ENCODE measurements around the gene OR3A2. TPM values are rescaled to one million over a fixed set of nuclear protein-coding genes. Genes with fewer than 3 reads are reported as not detected.
"Not testable (repeated sequence)": the region's sequence is repeated elsewhere in the genome, so short reads cannot be mapped to it uniquely, and the experiment has no call there.

Gene OR3A2
- total and polyA plus RNA-seq, 8 donors, result not detected

GRCh38 chr17:3415610-3416009 lies 29.5 kb upstream of the OR3A2 start:
- no peak for TF ChIP-seq EP300 (IDR thresholded peaks at IDR 0.05)
- no peak for TF ChIP-seq POLR2A (IDR thresholded peaks at IDR 0.05)
- no peak for TF ChIP-seq CTCF (IDR thresholded peaks at IDR 0.05)
- no peak for TF ChIP-seq POLR2AphosphoS5 (IDR thresholded peaks at IDR 0.05)
- H3K27me3 ChIP-seq, result no peaks in the 10 kb centered on the region
- no peak overlapping the region for H3K4me3 ChIP-seq
- intact Hi-C loops (cut with DNase I; ENCODE audit: low total_unique reads), result no loop called here
- H3K27ac ChIP-seq, result no peak overlapping the region
- no peaks in the 10 kb centered on the region for H3K9me3 ChIP-seq
- 75 to 86% (median 81%) methylated on average over 5 of the region's 5 CpGs for WGBS, 5 donors
- DNase-seq, result no peak
- no peaks in the 10 kb centered on the region for H3K4me1 ChIP-seq
- H3K36me3 ChIP-seq, result no peaks in the 10 kb centered on the region

- intact Hi-C loops (cut with DNase I; ENCODE audit: low total_unique reads); H3K4me1 ChIP-seq; H3K27me3 ChIP-seq; H3K4me3 ChIP-seq; H3K27ac ChIP-seq; DNase-seq; H3K36me3 ChIP-seq: not testable (repeated sequence)
- peaks cover 0 to 17% (median 13%) of the 10 kb centered on the region in 4 donors for H3K9me3 ChIP-seq
- WGBS, 5 donors, result 73 to 100% methylated on average over 1 to 4 of the region's 16 CpGs; no CpG with 5 or more reads in 3 of the 5 donors
Observed at GRCh38 chr17:3412216-3412615, 26.1 kb upstream of the OR3A2 start.

GRCh38 chr17:3411070-3411469 lies 25.0 kb upstream of the OR3A2 start, which contains the start of gene OR3A3:
Gene OR3A3 (plus strand): TSS chr17:3411370.
- TF ChIP-seq EP300 (IDR thresholded peaks at IDR 0.05) (no peak), POLR2AphosphoS5 (IDR thresholded peaks at IDR 0.05) (no peak), CTCF (IDR thresholded peaks at IDR 0.05) (no peak), POLR2A (IDR thresholded peaks at IDR 0.05) (no peak)
- Histone ChIP-seq H3K27ac (no peak within 1 kb of the TSS), H3K36me3 (no peaks in the 10 kb centered on the region), H3K4me1 (no peaks in the 10 kb centered on the region), H3K27me3 (no peaks in the 10 kb centered on the region), H3K9me3 (peaks cover 0 to 27% (median 18%) of the 10 kb centered on the region in 4 donors), H3K4me3 (no peak within 1 kb of the TSS)
- intact Hi-C loops (cut with DNase I; ENCODE audit: low total_unique reads), result no loop called here
- DNase-seq, result no peak
- 77 to 92% (median 80%) methylated on average over 3 of the region's 3 CpGs for WGBS, 5 donors

- H3K4me3 ChIP-seq; H3K27me3 ChIP-seq; intact Hi-C loops (cut with DNase I; ENCODE audit: low total_unique reads); H3K27ac ChIP-seq; H3K4me1 ChIP-seq; DNase-seq; H3K36me3 ChIP-seq: not testable (repeated sequence)
- WGBS, 5 donors, result 54 to 87% (median 69%) methylated on average over 1 of the region's 1 CpG
- H3K9me3 ChIP-seq, result peaks cover 0 to 30% (median 21%) of the 10 kb centered on the region in 4 donors
Observed at GRCh38 chr17:3403856-3404255, 17.7 kb upstream of the OR3A2 start.

GRCh38 chr17:3401786-3402185 lies 15.7 kb upstream of the OR3A2 start:
- no peak for DNase-seq
- Histone ChIP-seq H3K4me1 (no peaks in the 10 kb centered on the region), H3K27me3 (peaks cover 0 to under 1% (median 0%) of the 10 kb centered on the region in 3 donors), H3K36me3 (no peaks in the 10 kb centered on the region), H3K4me3 (no peak overlapping the region), H3K27ac (no peak overlapping the region), H3K9me3 (peaks cover 0 to 14% (median 9%) of the 10 kb centered on the region in 4 donors)
- WGBS, 5 donors, result 58 to 65% (median 62%) methylated on average over 2 of the region's 2 CpGs
- intact Hi-C loops (cut with DNase I; ENCODE audit: low total_unique reads), result no loop called here
- TF ChIP-seq POLR2AphosphoS5 (IDR thresholded peaks at IDR 0.05) (no peak), CTCF (IDR thresholded peaks at IDR 0.05) (no peak), POLR2A (IDR thresholded peaks at IDR 0.05) (no peak), EP300 (IDR thresholded peaks at IDR 0.05) (no peak)

Measured in stomach (tissue), 9 donors.